Activated CD4-positive, alpha-beta T cell treated with anti-CD3 and anti-CD28 coated beads for 1 hour (primary cell): ENCODE measurements around the gene CEBPB.
"Not testable (repeated sequence)": the region's sequence is repeated elsewhere in the genome, so short reads cannot be mapped to it uniquely, and the experiment has no call there.

Experiments
- DNase-seq: peaks from one replicate; pipeline ENCODE4 v3.0.0-alpha.2; 2020

CEBPB gene

DNA sequence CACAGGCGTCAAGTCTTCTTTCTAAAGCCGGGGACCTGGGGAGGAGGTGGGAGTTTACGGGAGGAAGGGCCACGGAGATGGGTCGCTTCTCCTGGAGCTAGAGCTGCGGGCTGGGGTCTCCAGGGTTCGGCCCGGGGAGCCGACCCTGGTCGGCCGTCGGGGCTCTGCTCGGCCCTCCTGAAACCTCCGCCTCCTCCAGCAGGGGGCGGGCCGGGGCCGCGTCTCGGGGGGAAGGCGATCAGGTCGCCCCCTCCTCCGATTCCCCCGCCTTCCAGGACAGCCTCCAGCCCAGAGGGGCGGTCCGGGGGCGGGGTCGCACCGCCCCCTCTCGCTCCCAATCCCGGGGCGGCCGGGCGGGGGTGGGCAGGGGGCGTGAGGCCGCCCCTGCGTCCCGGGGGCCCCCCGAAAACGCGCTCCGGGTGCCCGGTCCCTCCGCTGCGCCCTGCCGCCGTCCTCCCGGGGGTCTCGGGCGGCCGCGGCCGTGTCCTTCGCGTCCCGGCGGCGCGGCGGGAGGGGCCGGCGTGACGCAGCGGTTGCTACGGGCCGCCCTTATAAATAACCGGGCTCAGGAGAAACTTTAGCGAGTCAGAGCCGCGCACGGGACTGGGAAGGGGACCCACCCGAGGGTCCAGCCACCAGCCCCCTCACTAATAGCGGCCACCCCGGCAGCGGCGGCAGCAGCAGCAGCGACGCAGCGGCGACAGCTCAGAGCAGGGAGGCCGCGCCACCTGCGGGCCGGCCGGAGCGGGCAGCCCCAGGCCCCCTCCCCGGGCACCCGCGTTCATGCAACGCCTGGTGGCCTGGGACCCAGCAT, at the start of gene CEBPB:
Gene CEBPB (plus strand): TSS at position 580 of the 814 bp plus-strand sequence. CDS start 204 bp downstream, at position 784.
- DNase-seq = peak; percentile 73

DNA sequence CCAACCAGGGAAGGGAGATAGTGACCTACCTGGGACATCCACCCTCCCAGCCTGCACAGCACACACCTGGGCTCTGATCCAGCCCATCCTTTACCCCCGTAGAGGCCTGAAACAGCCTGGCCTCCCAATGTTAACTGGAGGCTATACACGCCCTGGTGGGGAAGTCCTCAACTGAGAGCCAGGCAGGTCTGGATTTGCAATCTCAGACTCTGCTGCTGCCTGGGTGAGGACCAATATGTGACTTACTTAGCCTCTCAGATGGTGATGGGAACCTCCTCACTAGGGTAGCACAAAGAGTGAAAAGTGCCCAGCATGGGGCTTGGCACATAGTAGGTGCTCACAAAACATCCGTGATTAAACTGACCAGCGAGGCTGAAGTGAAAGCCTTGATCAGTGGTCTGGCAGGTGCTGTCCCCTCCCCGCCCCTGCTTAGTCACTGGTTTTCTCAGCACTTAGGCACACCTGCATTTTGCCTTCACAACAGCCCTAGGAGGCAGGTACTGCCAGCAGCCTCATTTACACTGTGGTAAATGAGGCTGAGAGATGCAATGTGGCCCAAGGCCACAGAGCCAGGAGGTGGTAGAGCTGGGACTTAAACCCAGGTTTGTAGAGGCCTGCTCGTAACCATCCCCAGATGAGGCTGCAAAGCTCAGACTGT, 49.5 kb upstream of the CEBPB start:
- no peak for DNase-seq

DNA sequence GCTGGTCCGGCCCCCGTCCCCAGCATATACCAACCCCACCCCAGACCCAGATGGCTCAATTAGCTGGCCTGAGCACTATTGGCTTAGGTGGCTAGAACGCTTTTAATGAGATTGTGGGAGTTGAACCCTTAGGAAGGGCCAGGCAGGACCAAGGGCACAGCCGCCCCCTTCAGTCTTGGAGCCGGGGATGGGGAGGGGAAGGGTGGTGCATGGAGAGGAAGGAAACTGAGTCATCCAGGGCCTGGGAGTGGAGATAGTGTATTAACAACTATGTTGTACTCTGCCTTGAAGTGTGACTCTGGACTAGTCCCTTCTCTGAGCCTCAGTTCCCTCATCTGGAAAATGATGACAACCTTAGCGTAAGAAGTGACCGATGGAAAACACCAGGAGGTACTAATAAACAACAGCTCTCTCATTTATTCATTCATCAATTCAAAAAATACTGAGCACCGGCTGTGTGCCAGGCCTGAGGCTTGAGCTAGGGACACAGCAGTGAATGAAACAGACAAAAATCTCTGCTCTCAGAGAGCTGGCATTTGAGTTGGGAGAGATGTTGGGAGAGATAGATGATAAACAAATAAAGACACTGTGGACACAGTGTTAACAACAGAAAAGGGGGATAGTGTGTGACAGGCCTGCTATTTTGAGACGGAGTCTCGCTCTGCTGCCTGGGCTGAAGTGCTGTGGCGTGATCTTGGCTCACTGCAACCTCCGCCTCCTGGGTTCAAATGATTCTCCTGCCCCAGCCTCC, 48.6 kb upstream of the CEBPB start:
- DNase-seq = no peak

DNA sequence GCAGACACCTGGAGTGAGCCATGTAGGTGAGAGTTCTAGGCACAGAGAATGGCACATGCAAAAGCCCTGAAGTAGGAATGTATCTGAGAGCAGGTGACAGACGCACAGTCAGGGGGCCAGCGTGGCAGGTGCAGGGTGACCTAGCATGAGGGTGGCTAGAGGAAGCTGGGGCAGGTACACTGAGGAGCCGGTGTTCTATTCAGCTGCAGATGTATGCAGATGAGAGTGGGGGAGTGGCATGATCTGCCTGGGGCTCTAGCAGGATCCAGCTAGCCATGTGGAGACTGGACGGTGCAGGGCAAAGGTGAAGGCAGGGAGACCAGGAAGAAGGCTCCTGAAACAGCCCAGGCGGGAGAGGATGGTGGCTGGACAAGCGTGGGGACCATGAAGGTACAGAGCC, 47.8 kb upstream of the CEBPB start:
- DNase-seq = no peak

DNA sequence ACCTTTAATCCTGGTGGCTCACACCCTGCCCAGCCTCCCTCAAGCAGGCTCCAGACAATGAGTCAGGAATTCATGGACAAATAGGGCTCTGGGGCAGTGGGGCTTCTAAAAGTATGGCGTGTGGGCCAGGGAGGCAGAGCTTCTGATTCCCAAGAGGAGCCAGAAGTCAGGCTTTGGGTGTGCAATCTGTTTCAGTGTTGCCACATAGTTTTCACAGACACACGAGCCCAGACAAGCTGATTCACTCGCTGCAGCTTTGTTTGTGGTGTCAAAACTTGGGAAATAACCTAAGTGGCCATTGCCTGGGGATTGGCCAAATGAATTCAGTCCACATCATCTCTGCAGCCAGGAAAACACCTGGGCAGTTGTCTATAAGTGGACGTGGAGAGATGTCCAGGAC, 46.3 kb upstream of the CEBPB start:
- no peak for DNase-seq

DNA sequence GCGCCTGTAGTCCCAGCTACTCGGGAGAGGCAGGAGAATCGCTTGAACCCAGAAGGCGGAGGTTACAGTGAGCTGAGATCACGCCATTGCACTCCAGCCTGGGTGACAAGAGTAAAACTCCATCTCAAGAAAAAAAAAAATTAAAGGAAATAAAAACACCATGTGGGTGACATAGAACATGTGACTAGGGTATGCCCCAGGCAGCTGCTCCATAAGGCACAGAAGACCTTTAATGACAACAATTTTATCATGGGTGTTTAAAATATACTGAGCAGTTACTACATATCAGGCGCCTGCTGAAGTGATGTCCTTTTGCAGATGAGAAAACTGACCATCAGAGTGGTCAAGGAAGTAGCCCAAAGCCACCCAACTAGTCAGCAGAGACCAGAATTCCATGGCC, 45.1 kb upstream of the CEBPB start:
- DNase-seq = no peak

DNA sequence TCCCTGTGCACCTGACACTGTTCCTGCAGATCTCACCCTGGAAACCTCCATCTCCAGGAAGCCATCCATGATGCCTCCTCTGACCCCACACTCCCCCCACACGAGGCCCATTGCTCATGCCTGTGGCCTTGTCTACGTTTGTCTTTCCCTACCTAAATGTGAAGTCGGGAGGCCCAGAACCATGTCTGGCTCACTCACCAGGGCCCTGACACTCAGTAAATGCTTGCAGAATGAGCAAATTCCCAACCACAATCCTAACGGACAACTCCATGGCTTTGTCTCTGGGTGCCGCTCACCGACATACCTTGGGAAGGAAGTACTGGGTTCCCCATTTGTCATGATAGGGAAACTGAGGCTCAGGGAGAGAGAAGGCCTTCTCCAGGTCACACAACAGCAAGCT, 44.4 kb upstream of the CEBPB start:
- DNase-seq = no peak

DNA sequence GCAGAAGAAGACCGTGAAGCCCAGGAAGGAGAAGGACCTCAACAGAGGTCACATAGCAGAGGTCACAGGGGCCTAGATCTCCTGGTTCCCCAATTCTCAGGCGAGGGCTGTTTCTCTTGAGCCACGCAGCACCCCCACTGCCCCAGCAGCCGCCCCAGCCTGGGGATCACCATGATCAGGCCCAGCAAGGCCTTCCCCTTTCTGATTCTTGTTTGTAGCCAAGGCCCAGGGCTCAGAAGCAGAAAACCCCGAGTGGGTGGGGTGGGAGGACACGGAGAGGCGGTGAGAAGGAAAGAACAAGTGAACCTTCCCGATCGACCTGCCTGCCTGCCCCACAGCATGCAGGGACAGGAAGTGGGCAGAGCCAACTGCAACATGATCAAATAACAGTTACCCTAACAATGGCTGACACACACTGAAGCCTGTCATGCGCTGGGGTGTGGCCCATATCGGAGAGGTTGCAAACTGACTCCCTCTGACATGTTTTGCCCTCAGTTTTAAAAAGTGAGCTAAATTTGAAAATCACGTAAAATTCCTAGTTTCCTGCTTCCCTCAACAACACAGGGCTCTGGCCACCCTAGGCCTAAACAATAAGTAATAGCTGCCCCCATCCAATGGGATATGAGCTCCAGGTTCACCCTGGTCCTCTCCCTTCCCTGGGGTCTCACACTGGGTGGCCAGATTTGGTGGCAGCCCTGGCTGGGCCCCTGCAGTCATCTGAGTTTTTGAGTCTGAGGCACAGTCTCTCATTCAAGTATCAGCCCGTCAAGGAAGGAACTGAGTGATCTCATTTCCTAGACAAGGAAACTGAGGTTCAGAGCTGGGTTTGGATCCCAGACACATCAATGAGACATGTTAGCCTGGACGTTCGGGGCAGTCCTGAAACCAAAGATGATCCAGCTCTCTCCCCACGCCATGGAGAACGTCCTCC, 43.6 kb upstream of the CEBPB start:
- peak; percentile 64 for DNase-seq

DNA sequence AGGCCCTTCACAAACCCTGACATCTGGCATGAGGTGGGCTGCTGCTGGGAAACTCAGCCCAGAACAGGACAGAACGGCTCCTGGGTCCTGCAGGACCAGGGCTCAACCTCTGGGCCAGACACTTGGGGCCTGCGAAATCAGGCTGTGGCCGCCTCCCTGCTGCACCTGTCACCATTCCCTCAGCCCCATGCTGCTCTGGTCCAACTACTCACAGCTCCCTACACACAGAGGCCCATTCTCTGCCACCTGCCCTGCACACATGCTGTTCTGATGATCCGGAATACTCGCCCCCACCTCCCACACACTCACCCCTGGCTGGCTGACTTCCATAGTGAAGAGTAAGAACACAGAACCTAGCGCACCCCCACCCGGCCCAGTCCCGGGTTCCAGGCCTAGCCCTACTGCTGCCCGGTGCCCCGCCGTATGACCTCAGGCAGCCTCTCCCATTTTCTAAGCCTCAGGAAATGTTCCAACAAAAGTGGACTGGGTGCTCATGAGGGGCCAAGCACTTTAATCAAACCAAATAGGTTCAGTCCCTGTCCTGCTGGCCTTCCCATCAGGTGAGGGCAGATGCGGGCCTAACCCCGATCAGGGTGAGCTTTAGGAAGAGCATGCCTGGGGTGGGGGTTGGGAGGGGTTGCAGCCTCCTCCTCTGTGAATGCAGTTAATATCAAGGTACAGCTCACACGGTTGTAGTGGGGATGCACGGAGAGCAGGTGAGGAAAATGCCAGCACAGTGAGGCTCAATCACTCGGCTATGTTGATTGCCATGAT, 41.0 kb upstream of the CEBPB start:
- no peak for DNase-seq

DNA sequence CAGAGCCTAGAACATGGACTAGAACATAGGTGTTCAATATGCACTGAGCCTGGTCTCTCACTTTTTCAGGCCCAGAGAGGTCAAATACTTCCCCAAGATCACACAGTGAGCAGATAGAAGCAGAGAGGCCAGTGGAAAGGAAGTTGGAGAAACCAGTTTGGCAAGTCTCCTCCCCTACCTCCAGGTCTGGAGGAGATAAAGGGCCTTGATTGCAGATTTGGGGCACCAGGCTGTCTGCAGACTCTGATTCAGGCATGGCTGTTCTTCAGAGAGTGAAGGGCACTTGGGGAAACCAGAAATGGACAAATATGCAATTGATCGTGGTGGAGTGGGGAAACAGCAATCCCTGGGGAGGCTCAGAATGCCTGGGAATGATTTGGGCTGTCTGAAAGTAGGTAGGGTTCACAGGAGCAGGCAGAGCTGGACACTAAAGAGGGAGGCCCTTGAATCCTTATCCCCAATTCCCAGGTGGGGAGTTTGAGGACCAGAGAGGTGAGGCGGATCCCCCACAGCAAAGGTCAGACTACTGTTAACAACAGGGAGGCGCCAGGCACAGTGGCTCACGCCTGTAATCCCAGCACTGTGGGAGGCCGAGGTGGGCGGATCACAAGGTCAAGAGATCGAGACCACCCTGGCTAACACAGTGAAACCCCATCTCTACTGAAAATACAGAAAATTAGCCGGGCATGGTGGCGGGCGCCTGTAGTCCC, 39.4 kb upstream of the CEBPB start:
- no peak for DNase-seq

DNA sequence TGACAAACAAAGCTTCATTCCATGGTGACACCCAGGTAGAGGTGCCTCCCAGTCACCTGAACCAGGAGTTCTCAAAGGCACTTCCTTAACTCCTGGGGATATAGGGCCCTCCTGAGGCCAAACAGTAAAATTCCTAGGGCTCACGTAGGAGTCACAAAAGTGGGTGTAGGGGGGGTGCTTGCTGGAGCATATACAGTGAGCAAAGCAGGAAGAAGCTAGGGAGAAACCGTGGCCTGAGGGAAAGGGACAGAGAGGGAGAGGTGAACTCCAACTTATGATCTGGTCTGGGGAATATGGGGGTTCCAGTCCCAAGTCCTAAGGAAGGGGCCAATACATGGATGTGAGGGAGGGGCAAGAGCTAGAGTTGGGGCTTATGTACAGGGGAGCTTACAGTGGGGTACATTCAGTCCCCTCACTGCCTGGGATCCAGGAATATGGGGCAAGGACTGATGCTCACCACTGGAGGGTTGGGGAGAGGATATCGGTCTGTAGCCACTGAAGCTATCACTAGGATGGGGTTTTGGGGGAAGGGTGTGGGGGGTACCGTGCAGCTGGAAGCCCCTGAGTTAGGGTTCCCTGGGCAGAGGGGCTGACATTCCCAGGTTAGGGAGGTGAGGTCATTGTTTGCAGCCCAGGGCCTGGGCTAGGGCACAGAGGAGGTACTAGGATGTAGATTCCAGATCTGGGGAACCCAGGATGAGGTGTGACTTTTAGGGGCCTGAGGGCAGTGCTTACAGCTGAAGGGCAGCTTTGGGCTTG, 38.1 kb upstream of the CEBPB start:
- no peak for DNase-seq

DNA sequence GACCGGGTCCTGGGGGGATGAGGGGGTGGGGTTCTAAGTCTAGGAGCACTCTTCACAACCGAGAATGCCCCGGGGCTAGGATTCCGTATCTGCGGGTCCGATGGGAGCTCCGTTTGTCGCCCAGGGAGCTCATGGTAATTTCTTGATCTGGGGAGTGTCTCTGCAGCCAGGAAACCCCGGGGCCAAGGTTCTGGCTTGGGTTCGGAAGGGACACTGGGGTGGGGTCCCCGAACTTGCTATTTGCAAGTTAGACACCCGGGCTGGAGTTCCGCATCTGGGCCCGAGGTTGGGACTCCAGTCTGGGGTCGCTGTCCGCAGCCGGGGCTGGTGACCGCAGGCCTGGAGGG, 37.5 kb upstream of the CEBPB start:
- no peak for DNase-seq

DNA sequence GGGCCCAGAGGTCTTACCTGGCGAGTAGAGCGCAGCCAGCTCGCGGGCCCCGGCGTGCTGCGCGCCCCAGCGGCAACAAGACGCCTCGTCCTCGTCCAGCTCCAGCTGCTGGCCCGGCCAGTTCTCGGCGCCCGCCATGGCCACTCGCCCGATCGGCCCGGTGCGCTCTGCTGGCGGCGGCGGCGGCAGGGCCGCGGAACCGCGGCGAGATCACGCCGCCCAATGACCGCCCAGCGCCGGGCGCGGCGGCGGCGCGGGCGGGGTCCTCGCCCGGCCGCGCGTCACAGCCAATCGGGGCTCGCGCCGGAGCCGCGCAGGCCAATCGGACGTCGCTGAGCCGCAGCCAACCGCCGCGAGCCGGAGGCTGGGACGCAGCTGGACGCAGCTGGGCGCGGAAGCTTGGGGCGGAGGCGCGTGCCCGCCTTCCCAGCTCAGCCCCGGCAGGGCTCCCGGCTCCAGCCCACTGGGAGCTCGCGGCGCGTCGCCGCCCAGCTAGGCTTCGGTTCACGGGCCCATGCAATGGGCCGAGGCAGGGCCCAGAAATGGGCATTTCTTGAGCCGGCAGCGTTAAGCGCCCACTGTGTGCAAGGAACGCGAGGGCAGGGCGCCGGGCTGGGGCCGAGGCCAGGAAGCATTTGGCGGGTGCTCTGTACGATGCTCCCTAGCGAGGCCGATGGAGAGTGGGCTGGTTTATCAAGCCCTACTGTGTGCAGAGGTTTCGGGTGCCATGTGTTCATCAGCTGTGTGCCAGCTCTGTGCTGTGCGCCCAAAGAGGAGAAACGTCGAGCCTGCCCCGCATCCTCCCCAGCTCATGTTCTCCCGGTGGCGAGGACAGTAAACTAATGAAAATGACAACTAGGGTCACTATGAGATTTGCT, 36.9 kb upstream of the CEBPB start, which contains the start of gene PEDS1:
Gene PEDS1 (minus strand): TSS at position 224 of the 878 bp plus-strand sequence. CDS start 86 bp downstream, at position 138.
- peak; percentile 65 for DNase-seq

DNA sequence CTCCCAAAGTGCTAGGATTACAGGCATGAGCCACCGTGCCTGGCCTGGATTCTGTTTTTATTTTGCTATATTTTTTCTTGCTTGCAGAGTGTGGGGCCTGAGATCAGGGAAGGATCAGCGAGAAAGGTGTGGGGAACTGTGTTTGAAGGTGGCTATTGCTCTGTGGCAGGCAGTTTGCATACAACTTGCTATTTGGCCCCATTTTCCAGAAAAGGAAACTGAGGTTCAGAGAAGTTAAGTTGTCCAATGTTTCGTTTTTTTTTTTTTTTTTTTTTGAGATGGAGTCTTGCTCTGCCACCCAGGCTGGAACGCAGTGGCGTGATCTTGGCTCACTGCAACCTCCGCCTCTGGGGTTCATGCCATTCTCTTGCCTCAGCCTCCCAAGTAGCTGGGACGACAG, 29.1 kb upstream of the CEBPB start:
- not testable (repeated sequence) for DNase-seq

DNA sequence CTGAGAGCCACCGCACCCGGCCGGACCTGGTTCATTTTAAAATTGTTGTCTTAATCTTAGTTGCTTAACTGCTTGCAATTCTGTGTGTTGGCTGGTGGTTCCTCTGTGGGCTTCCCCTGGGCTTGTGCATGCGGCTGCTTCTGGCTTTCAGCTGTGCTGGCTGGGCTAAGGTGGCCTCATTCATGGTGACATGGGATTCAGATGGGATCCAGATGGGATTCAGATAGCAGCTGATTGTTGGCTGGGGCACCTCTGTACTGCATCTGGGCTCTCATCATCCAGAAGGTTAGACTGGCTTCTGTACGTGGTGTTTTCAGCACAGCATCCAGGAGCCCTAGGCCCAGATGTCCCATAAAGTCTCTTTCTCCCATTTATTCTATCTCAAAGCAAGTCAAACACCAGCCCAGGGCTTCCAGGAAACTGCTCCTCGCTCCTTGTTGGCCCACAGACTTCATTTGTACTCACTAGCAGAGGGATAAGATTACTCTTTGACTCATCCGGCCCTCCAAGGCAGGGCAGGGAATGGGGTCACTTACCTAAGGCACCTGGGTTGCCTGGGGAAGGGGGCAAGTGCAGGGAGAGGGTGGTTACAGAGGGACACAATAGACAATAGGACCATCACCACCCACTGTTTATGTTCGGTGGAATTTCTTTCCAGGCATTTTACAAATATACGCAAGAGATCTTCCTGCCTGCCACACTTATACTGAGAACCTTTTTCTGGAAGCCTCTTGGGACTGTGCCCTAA, 26.9 kb upstream of the CEBPB start:
- no peak for DNase-seq

DNA sequence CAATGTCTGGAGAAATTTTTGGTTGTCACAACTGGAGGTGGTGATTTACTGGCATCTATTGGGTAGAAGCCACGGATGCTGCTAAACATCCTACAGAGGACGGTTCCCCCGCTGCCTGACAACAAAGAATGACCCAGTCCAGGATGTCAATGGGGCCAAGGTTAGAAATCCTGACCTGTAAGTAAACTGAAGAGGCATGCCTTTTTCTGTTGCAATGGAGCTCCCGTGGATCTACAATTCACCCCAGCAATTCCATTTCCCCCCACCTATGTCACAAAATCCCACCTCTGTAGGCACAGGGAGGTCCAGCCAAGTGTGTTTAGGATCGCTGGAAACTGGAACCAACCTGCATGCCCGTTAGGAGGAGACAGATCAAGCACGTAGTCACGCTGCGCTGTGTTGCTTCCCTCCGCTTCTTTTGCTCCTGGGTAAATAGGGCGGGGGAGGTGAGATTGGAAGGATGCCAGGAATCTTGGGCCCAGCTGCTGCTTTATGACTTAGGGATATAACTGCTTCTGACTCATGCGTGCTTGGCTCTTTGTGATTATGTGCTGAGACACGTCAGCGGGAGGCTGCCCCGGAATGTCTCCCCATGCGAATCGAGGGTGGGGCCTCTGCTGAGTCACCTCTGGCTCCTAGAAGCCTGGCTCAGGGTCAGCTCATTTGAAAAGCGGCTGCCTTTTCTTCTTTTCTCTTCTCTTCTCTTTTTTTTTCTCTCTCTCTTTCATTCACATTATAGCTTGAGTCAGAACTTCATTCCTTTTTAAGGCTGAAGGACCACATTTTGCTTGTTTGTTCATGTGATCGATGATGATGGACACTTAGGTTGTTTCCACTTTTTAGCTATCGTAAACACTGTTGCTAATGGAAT, 24.7 kb upstream of the CEBPB start:
- DNase-seq = peak; percentile 77

DNA sequence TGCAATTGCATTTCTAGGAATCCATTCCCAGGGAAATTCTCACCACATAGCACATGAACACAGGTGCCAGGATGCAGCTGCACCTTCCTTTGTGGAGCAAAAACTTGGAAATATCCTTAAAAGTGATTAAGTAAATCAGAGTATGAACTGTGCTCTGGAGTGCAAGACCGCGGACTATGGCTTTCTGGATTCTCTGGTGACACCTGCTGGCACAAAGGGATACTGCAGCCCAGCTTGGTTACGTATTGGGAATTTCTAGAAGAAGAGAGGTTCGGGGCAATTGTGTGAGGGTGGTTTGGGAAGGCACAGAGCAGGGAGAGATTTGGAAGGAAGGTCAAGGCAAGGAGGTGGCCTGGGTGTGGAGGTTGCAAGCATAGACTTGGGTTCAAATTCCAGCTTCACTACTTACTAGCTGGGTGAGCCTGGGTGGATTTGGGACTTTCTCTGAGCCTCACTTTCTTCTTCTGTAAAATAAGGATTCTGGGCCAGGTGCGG, 21.3 kb upstream of the CEBPB start:
- DNase-seq = peak; percentile 70
